ENCODE data around the gene PWWP2A. TPM values are rescaled to one million over a fixed set of nuclear protein-coding genes. Genes with fewer than 3 reads are reported as not detected.

PWWP2A gene
- total RNA-seq, 1 donor from 2014 or later = 27.0 TPM

GRCh38 chr5:160060001-160060400 lies 59.2 kb downstream of the PWWP2A start:
- ATAC-seq (no peak), DNase-seq (no peak)
- TF ChIP-seq CTCF (IDR thresholded peaks at IDR 0.05) = no peak
- Histone ChIP-seq H3K36me3 (peaks cover 91% of the 10 kb centered on the region), H3K4me3 (no peak overlapping the region), H3K27ac (no peak overlapping the region), H3K4me1 (peaks cover 6% of the 10 kb centered on the region), H3K9me3 (no peaks in the 10 kb centered on the region), H3K27me3 (ENCODE audit: low read depth) (no peaks in the 10 kb centered on the region)
- intact Hi-C loops (cut with DNase I) = no loop called here

- intact Hi-C loops (cut with DNase I) = no loop called here
- peaks cover 98% of the 10 kb centered on the region for H3K36me3 ChIP-seq
- no peaks in the 10 kb centered on the region for H3K4me1 ChIP-seq
Measured at GRCh38 chr5:160057256-160057655, 62.0 kb downstream of the PWWP2A start.

GRCh38 chr5:160054831-160055230 lies 64.4 kb downstream of the PWWP2A start:
- Histone ChIP-seq H3K4me3 (no peak overlapping the region), H3K36me3 (peaks cover 99% of the 10 kb centered on the region), H3K4me1 (no peaks in the 10 kb centered on the region), H3K9me3 (no peaks in the 10 kb centered on the region), H3K27me3 (ENCODE audit: low read depth) (no peaks in the 10 kb centered on the region), H3K27ac (no peak overlapping the region)
- no peak for ATAC-seq
- no peak for DNase-seq
- intact Hi-C loops (cut with DNase I) = no loop called here
- TF ChIP-seq CTCF (IDR thresholded peaks at IDR 0.05) = no peak

More at GRCh38 chr5:160057256-160057655, 62.0 kb downstream of the PWWP2A start:
- ATAC-seq (no peak), DNase-seq (no peak)
- Histone ChIP-seq H3K27ac (no peak overlapping the region), H3K9me3 (no peaks in the 10 kb centered on the region), H3K4me3 (no peak overlapping the region), H3K27me3 (ENCODE audit: low read depth) (no peaks in the 10 kb centered on the region)
- TF ChIP-seq CTCF (IDR thresholded peaks at IDR 0.05) = no peak

- no peaks in the 10 kb centered on the region for H3K9me3 ChIP-seq
- DNase-seq (no peak), ATAC-seq (no peak)
- H3K27me3 ChIP-seq (ENCODE audit: low read depth) = no peaks in the 10 kb centered on the region
- H3K27ac ChIP-seq = no peak overlapping the region
- H3K36me3 ChIP-seq = peaks cover 99% of the 10 kb centered on the region
- no peaks in the 10 kb centered on the region for H3K4me1 ChIP-seq
- H3K4me3 ChIP-seq = no peak overlapping the region
- intact Hi-C loops (cut with DNase I) = no loop called here
- TF ChIP-seq CTCF (IDR thresholded peaks at IDR 0.05) = no peak
Measured at GRCh38 chr5:160054047-160054446, 65.2 kb downstream of the PWWP2A start.

GRCh38 chr5:160049099-160049498 lies 70.2 kb downstream of the PWWP2A start:
- Histone ChIP-seq H3K27ac (no peak overlapping the region), H3K36me3 (peaks cover 58% of the 10 kb centered on the region)

More at GRCh38 chr5:160049099-160049498, 70.2 kb downstream of the PWWP2A start:
- DNase-seq (no peak), ATAC-seq (no peak)
- Histone ChIP-seq H3K27me3 (ENCODE audit: low read depth) (no peaks in the 10 kb centered on the region), H3K4me3 (no peak overlapping the region), H3K4me1 (no peaks in the 10 kb centered on the region), H3K9me3 (no peaks in the 10 kb centered on the region)
- TF ChIP-seq CTCF (IDR thresholded peaks at IDR 0.05) = no peak
- intact Hi-C loops (cut with DNase I) = no loop called here
